ENCODE measurements around the gene MAFB. TPM values are rescaled to one million over a fixed set of nuclear protein-coding genes. Genes with fewer than 3 reads are reported as not detected.

MAFB gene
- total and polyA plus RNA-seq, 2 donors (not counting 1 experiment from before 2014, with no cell fraction given), result 0.40 to 3.0 TPM

DNA sequence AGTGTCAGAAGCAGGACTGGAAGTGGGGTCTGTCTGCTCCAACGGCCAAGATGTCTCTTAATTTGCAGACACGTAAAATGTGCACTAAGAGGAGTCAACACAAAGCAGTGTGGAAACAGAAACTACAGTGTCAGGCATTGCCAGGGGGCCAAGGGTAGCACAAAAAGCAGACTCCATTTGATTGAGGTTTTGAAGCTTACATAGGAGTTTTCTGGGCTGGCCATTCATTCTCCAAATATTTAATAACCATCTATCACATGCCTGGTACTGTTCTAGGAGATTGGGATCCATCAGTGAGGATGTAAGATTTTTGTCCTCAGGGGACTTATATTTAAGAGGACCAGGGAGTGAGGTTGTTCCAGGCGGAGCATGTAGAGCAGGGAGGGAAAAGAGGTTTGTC lies 29.5 kb downstream of the MAFB start:
- Histone ChIP-seq H3K27ac (ENCODE audit: insufficient read depth, low read length) (no peak overlapping the region), H3K4me2 (ENCODE audit: extremely low read depth, insufficient read depth, low read length) (no peak overlapping the region), H3K79me2 (ENCODE audit: control insufficient read depth, insufficient read depth, low read length) (no peaks in the 10 kb centered on the region), H3K36me3 (ENCODE audit: control insufficient read depth, insufficient read depth, low read length) (no peaks in the 10 kb centered on the region), H2AFZ (ENCODE audit: low read length) (no peak overlapping the region), H3K9ac (ENCODE audit: insufficient read depth, low read length) (no peak overlapping the region), H3K4me1 (ENCODE audit: control insufficient read depth, extremely low read depth, insufficient read depth, low read length) (no peaks in the 10 kb centered on the region), H3K4me3 (replicated peaks in 1 of 4; ENCODE audit: control extremely low read depth in 1 of 4, insufficient read depth in 1 of 4, low read depth in 3 of 4, low read length in 4 of 4) (no peak overlapping the region), H4K20me1 (ENCODE audit: control insufficient read depth, extremely low read depth, insufficient read depth, low read length) (no peaks in the 10 kb centered on the region), H3K9me3 (ENCODE audit: control insufficient read depth, insufficient read depth, low read depth, low read length) (no peaks in the 10 kb centered on the region), H3K27me3 (ENCODE audit: control insufficient read depth, insufficient read depth, low read length) (no peaks in the 10 kb centered on the region)
- TF ChIP-seq, protein P1, sequence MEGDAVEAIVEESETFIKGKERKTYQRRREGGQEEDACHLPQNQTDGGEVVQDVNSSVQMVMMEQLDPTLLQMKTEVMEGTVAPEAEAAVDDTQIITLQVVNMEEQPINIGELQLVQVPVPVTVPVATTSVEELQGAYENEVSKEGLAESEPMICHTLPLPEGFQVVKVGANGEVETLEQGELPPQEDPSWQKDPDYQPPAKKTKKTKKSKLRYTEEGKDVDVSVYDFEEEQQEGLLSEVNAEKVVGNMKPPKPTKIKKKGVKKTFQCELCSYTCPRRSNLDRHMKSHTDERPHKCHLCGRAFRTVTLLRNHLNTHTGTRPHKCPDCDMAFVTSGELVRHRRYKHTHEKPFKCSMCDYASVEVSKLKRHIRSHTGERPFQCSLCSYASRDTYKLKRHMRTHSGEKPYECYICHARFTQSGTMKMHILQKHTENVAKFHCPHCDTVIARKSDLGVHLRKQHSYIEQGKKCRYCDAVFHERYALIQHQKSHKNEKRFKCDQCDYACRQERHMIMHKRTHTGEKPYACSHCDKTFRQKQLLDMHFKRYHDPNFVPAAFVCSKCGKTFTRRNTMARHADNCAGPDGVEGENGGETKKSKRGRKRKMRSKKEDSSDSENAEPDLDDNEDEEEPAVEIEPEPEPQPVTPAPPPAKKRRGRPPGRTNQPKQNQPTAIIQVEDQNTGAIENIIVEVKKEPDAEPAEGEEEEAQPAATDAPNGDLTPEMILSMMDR (conservative IDR thresholded peaks at IDR 0.05 in 1 of 2, IDR thresholded peaks at IDR 0.05 in 1 of 2; ENCODE audit: low read depth in 1 of 2, low read length in 2 of 2), result no peak
- no peak for TF ChIP-seq EZH2 (IDR thresholded peaks at IDR 0.05; ENCODE audit: low read length, missing control alignments)
- no peak for DNase-seq (ENCODE audit: low read depth in 2 of 2)

DNA sequence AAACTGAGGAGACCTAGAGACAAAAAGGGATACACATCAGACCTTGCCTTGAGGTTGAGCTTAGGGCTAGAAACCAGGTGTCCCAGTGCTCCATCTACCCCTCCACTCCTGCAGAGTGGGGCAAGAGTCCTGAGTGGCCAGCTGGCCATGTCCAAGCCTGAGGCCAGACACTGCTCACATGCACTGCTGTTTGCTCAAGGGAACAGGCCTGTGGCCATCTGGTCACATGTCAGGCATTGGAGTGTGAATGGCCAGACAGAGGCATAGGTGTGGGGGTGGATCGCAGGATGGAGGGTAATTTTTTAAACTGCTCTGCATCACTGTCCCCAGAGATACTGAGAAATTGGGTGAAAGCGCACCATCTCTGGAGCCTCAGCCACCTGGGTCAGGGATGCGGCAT lies 30.5 kb downstream of the MAFB start:
- Histone ChIP-seq H3K9me3 (ENCODE audit: control insufficient read depth, insufficient read depth, low read depth, low read length) (no peaks in the 10 kb centered on the region), H3K4me3 (replicated peaks in 1 of 4; ENCODE audit: control extremely low read depth in 1 of 4, insufficient read depth in 1 of 4, low read depth in 3 of 4, low read length in 4 of 4) (no peak overlapping the region), H3K4me1 (ENCODE audit: control insufficient read depth, extremely low read depth, insufficient read depth, low read length) (no peaks in the 10 kb centered on the region), H4K20me1 (ENCODE audit: control insufficient read depth, extremely low read depth, insufficient read depth, low read length) (no peaks in the 10 kb centered on the region), H3K9ac (ENCODE audit: insufficient read depth, low read length) (no peak overlapping the region), H2AFZ (ENCODE audit: low read length) (no peak overlapping the region), H3K79me2 (ENCODE audit: control insufficient read depth, insufficient read depth, low read length) (no peaks in the 10 kb centered on the region), H3K27me3 (ENCODE audit: control insufficient read depth, insufficient read depth, low read length) (no peaks in the 10 kb centered on the region), H3K36me3 (ENCODE audit: control insufficient read depth, insufficient read depth, low read length) (no peaks in the 10 kb centered on the region), H3K27ac (ENCODE audit: insufficient read depth, low read length) (no peak overlapping the region), H3K4me2 (ENCODE audit: extremely low read depth, insufficient read depth, low read length) (no peak overlapping the region)
- no peak for DNase-seq (ENCODE audit: low read depth in 2 of 2)
- TF ChIP-seq, protein P1 (conservative IDR thresholded peaks at IDR 0.05 in 1 of 2, IDR thresholded peaks at IDR 0.05 in 1 of 2; ENCODE audit: low read depth in 1 of 2, low read length in 2 of 2), result no peak
- no peak for TF ChIP-seq EZH2 (IDR thresholded peaks at IDR 0.05; ENCODE audit: low read length, missing control alignments)

DNA sequence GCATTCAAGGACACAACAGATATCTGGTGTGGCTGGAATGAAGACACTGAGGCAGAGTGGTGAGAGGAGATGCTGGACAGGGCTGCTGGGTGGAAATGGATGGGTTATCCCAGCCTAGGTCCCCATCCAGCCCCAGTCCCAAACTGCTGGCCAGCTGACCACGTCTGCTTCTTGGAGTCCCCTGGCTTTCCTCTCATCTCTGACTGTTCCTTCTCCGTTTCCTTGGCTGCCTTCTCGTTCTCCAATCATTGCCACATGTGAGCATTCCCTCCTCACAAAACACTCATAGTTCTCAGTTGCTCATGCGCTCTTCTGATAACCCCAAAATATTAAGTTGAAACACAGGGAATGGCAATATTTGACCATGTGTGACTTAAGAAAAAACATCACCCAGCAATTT lies 31.5 kb downstream of the MAFB start:
- H3K4me1 ChIP-seq (ENCODE audit: control insufficient read depth, extremely low read depth, insufficient read depth, low read length), result no peaks in the 10 kb centered on the region
- no peaks in the 10 kb centered on the region for H4K20me1 ChIP-seq (ENCODE audit: control insufficient read depth, extremely low read depth, insufficient read depth, low read length)
- no peak for DNase-seq (ENCODE audit: low read depth in 2 of 2)
- TF ChIP-seq, protein P1 (conservative IDR thresholded peaks at IDR 0.05 in 1 of 2, IDR thresholded peaks at IDR 0.05 in 1 of 2; ENCODE audit: low read depth in 1 of 2, low read length in 2 of 2), result no peak
- no peak for TF ChIP-seq EZH2 (IDR thresholded peaks at IDR 0.05; ENCODE audit: low read length, missing control alignments)
- H3K36me3 ChIP-seq (ENCODE audit: control insufficient read depth, insufficient read depth, low read length), result no peaks in the 10 kb centered on the region
- H3K79me2 ChIP-seq (ENCODE audit: control insufficient read depth, insufficient read depth, low read length), result no peaks in the 10 kb centered on the region
- H3K4me3 ChIP-seq (replicated peaks in 1 of 4; ENCODE audit: control extremely low read depth in 1 of 4, insufficient read depth in 1 of 4, low read depth in 3 of 4, low read length in 4 of 4), result no peak overlapping the region
- no peak overlapping the region for H3K4me2 ChIP-seq (ENCODE audit: extremely low read depth, insufficient read depth, low read length)
- no peaks in the 10 kb centered on the region for H3K9me3 ChIP-seq (ENCODE audit: control insufficient read depth, insufficient read depth, low read depth, low read length)
- H2AFZ ChIP-seq (ENCODE audit: low read length), result no peak overlapping the region
- H3K9ac ChIP-seq (ENCODE audit: insufficient read depth, low read length), result no peak overlapping the region
- H3K27me3 ChIP-seq (ENCODE audit: control insufficient read depth, insufficient read depth, low read length), result no peaks in the 10 kb centered on the region
- no peak overlapping the region for H3K27ac ChIP-seq (ENCODE audit: insufficient read depth, low read length)

All from fibroblast of lung (primary cell).